Umbilical cord (tissue), 2 donors: Measurements from ENCODE around the gene ZC3H12D. TPM values are rescaled to one million over a fixed set of nuclear protein-coding genes. Genes with fewer than 3 reads are reported as not detected.
A peak's percentile ranks its signal among the peaks of the same experiment; 100 is the strongest.

Source experiments
- DNase-seq: peaks from one replicate; pipeline ENCODE4 v3.0.0-alpha.2; 2015; ENCODE audit warnings: low spot score
- total RNA-seq: library from RNA; depleted of rRNA; stranded (reverse); fragments of >200 nt; gene quantifications from one replicate; pipeline ENCODE4 v1.2.3, GENCODE V29; 2014; ENCODE audit warnings: low replicate concordance; ENCODE audit not compliant: insufficient read depth

The ZC3H12D gene
- total RNA-seq, 1 donor from 2014 or later = 5.5 TPM

- peak; percentile 64 for DNase-seq
Observed at GRCh38 chr6:149443411-149444181, 41.2 kb downstream of the ZC3H12D start.

GRCh38 chr6:149441740-149442139 lies 43.1 kb downstream of the ZC3H12D start:
- no peak for DNase-seq

- DNase-seq = no peak
Observed at GRCh38 chr6:149440735-149441671, 43.8 kb downstream of the ZC3H12D start.

GRCh38 chr6:149439626-149440025 lies 45.2 kb downstream of the ZC3H12D start:
- DNase-seq = no peak

- DNase-seq = no peak
Observed at GRCh38 chr6:149438855-149439254, 46.0 kb downstream of the ZC3H12D start.

GRCh38 chr6:149437212-149437611 lies 47.6 kb downstream of the ZC3H12D start:
- DNase-seq = no peak

- no peak for DNase-seq
Observed at GRCh38 chr6:149436647-149437046, 48.2 kb downstream of the ZC3H12D start.

- DNase-seq = no peak
Observed at GRCh38 chr6:149435919-149436586, 48.8 kb downstream of the ZC3H12D start.

GRCh38 chr6:149433881-149434280 lies 50.9 kb downstream of the ZC3H12D start:
- no peak for DNase-seq

- no peak for DNase-seq
Observed at GRCh38 chr6:149433405-149433804, 51.4 kb downstream of the ZC3H12D start.

GRCh38 chr6:149431905-149432775 lies 52.7 kb downstream of the ZC3H12D start:
- DNase-seq = peak; percentile 84

- no peak for DNase-seq
Observed at GRCh38 chr6:149429427-149430360, 55.1 kb downstream of the ZC3H12D start.

- no peak for DNase-seq
Observed at GRCh38 chr6:149428606-149429005, 56.2 kb downstream of the ZC3H12D start.

- DNase-seq = no peak
Observed at GRCh38 chr6:149425754-149426153, 59.1 kb downstream of the ZC3H12D start.

- DNase-seq = no peak
Observed at GRCh38 chr6:149425224-149425623, 59.6 kb downstream of the ZC3H12D start.

- no peak for DNase-seq
Observed at GRCh38 chr6:149423964-149424440, 60.8 kb downstream of the ZC3H12D start.

- DNase-seq = no peak
Observed at GRCh38 chr6:149422581-149422980, 62.2 kb downstream of the ZC3H12D start.

- DNase-seq = no peak
Observed at GRCh38 chr6:149421132-149421531, 63.7 kb downstream of the ZC3H12D start.

GRCh38 chr6:149419696-149420404 lies 65.0 kb downstream of the ZC3H12D start:
- no peak for DNase-seq
